GM20000 (cell line): ENCODE measurements around the gene IL17A.

Source experiments
- DNase-seq: peaks from one replicate; pipeline ENCODE4 v3.0.0; 2012; ENCODE audit warnings: low spot score
- TF ChIP-seq, protein P1 (sequence below): IDR thresholded peaks from 2 replicates; pipeline ENCODE4 v1.5.1; 2012; ENCODE audit warnings: mild to moderate bottlenecking, control low read depth; ENCODE audit errors: extremely low read depth, missing control alignments

The IL17A gene

DNA sequence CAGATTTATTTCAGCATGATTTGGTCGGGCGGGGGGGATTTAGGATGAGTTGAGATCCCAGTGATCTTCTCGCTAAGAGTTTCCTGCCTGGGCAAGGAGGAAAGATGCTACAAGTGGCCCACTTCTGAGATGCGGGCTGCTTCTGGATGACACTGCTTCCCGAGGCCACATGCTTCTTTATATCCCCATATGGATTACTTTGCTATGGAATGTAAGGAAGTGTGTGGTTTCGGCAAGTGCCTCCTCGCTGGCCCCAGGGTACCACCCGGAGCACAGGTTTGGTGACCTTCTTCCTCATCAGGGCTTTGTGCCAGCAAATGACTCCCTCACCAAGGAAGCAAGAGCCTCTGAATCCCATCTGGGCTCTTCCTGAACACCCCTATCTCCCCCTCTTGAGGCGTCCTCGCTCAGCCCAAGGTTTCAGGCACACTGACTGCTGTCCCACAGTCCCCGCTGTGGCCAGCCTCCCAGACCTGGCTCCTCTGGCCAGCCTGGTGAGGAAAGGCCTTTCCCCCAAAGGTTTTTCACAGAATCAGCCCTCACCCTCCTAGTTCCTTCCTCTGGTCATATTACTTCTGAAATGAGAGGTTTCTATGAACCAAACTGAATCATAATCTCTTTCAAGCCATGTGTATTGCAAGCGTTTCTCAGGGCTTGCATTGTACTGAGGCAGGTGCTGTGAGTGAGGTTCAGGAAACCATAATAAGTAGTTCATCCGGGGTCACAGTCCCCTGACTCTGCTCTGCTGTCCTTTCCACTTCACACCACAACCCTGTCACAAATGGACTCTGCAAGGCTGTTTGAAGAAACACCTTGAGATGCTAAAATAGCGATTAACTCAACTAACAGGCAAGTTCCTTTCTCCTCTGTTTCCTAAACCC is 41.7 kb upstream of the IL17A start:
- TF ChIP-seq, protein P1, sequence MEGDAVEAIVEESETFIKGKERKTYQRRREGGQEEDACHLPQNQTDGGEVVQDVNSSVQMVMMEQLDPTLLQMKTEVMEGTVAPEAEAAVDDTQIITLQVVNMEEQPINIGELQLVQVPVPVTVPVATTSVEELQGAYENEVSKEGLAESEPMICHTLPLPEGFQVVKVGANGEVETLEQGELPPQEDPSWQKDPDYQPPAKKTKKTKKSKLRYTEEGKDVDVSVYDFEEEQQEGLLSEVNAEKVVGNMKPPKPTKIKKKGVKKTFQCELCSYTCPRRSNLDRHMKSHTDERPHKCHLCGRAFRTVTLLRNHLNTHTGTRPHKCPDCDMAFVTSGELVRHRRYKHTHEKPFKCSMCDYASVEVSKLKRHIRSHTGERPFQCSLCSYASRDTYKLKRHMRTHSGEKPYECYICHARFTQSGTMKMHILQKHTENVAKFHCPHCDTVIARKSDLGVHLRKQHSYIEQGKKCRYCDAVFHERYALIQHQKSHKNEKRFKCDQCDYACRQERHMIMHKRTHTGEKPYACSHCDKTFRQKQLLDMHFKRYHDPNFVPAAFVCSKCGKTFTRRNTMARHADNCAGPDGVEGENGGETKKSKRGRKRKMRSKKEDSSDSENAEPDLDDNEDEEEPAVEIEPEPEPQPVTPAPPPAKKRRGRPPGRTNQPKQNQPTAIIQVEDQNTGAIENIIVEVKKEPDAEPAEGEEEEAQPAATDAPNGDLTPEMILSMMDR, result no peak
- no peak for DNase-seq

DNA sequence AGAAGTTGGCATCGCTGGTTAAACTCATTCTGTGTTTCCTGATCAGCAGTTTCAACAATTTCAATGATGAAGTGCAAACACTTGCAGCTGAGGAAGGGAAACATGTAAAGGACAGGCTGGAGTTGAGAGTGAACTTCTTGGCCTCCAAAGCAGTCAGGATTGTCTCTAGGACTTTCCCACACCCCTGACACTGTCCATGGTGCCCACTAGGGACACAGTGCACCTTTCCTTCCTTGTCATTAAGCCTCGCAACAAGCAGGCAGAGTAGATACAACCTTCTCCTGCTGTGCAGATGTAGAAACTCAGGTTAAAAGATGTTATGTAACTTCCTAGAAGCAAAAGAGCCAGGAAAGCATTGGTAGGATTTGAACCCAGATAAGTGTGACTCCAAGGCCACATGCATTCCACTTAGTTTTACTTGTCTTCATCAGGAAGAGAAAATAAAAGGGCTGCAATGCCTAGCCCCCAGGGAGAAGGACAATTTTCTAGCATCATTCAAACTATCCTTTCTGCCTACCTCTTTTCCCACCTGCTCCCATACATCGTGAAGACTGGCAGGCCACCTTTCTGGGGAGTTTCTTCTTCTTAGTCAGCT is 39.2 kb upstream of the IL17A start:
- DNase-seq, result no peak
- TF ChIP-seq, protein P1, result no peak

DNA sequence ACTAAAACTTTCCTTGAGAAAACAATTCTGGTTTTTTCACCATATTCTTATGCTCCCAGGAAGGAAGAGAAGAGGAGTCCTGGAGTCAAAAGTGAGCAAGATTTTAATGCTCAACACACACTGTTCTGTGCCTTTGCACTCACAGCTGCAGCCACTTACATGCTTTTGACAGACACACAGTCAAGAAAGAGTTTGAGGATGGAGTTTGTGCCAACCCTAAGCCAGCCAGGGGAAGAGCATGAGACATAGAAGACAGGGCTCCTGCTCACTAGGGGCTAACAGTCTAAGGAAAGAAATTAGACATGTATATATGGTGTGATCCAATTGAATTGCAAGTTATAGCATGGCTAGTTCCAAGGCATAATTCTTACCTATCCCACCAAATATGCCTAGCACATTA is 37.1 kb upstream of the IL17A start:
- TF ChIP-seq, protein P1, result no peak

DNA sequence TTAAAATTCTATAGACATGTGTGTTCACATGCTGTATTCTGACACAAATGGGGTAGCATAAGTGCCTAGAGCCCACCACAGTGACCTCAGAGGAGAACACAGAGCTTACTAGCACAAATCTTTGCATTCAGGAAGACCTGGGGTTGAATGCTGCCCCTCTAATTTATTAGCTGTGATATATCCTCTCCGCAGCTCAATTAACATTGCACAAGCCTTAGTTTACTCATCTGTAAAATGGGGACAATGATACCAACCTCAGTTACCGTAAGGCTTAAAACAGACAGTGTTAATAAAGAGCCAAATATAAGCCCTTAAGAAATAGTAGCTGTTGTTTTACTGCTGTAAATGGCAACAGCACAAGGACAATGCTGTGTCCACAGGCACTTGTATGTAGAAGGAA is 36.2 kb upstream of the IL17A start:
- no peak for DNase-seq
- TF ChIP-seq, protein P1, result no peak

More for the DNA sequence above, 37.1 kb upstream of the IL17A start:
- DNase-seq, result no peak

DNA sequence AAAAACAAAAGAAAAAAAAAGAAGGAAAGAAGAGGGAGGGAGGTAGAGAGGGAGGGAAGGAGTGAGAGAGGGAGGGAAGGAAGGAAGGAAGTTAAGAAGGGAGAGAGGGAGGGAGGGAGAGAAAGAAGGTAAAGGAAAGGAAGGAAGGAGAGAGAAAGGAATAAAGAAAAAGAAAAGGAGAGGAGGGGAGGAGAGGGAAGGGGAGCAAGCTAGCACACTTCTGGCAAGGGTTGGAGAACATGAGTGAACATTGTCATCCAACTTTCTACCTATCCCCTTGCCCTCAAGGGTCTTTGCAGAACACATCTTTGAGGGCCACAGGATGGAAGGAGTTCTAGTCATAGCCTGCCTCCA is 34.1 kb upstream of the IL17A start:
- no peak for DNase-seq
- TF ChIP-seq, protein P1, result no peak

DNA sequence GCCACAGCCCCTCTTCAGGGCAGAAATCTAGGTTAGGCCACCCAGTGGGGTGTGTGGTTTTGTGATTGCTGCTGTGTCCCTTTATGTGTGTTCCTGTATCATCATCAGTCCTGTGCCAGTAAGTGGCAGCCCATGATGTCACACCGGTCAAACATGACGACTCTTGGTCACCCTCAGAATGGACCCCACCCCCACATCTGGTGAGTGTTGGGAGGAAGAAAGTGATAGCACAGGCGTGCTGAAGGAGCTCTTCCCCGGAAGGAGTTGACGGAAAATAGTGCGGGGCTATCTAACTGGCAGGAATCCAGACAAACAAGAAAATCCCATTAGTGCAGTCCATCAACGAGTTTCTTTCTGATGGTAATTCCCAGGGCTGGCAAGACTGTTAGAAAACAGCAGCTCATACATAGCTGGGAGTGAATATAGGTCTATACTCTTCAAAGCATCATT is 33.4 kb upstream of the IL17A start:
- TF ChIP-seq, protein P1, result no peak

DNA sequence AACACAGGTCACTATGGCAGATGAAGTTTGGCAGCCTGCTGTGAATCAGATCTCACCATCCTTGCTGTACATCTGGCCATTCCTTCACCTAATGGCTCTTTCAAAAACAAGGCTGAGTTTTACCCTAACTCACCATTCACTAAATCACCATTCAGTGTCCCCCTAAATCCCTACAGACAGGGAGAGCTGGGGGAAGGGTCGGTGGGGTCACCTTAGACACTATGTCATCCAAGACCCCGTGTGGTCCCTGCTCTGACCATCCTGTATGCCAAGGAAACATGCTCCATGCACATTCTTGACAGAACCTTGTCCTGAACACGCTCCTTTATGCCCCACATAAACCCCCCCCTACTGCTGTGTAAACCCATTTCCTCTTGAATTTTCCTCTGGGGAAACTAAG is 31.8 kb upstream of the IL17A start:
- TF ChIP-seq, protein P1, result no peak
- DNase-seq, result no peak

More for the DNA sequence above, 33.4 kb upstream of the IL17A start:
- DNase-seq, result no peak
